Forelimb muscle (tissue), 1 donor: ENCODE data around the gene CADPS2. TPM values are rescaled to one million over a fixed set of nuclear protein-coding genes. Genes with fewer than 3 reads are reported as not detected.
"Not testable (repeated sequence)": the region's sequence is repeated elsewhere in the genome, so short reads cannot be mapped to it uniquely, and the experiment has no call there.

Source experiments
- DNase-seq: peaks from one replicate; pipeline ENCODE4 v3.0.0-alpha.2; 2013; ENCODE audit warnings: low read depth
- polyA plus RNA-seq: library from polyadenylated mRNA; unstranded; fragments of 120-200 nt; gene quantifications from one replicate; pipeline ENCODE4 v1.2.1, GENCODE V29; 2013; ENCODE audit not compliant: insufficient read length

CADPS2 gene
- polyA plus RNA-seq, 1 donor, result 3.9 TPM

DNA sequence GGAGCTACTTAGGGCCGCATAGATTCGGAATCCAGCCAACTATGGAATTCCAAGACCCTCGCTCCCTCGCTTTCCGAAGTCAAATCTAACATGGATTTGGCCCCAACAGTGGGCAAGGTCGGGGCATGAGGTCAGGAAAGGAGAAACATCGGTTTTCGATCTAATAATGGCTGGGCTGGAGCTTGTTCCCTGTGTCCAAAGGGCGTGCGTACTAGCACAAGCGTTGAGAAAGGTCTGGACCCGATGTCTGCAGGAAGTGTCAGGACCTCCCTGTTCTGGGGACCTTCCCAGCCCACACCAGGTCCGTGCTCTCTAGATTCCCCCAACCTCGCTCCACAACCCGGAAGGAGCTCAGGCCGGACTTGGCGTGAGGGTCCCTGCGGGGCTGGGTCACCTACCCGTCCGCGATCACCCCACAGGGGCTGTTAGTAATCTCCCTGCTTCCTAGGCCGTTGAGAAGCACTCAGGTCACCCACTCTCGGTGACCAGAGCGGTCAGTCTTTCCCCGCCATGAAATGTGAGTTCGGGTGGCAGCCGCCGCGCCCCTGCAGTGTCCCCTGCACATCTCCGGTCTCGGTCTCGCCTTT, 586.5 kb downstream of the CADPS2 start:
- DNase-seq, result no peak

GRCh38 chr7:122298618-122299017, 587.6 kb downstream of the CADPS2 start:
- DNase-seq, result no peak

GRCh38 chr7:122298131-122298530, 588.1 kb downstream of the CADPS2 start:
- no peak for DNase-seq

- DNase-seq, result no peak
These were observed 595.1 kb downstream of the CADPS2 start for GRCh38 chr7:122291189-122291588.

- no peak for DNase-seq
These were observed 595.8 kb downstream of the CADPS2 start for GRCh38 chr7:122290476-122290875.

- DNase-seq, result no peak
These were observed 596.8 kb downstream of the CADPS2 start for GRCh38 chr7:122289426-122289825.

GRCh38 chr7:122284608-122285007, 601.7 kb downstream of the CADPS2 start:
- DNase-seq, result not testable (repeated sequence)

DNA sequence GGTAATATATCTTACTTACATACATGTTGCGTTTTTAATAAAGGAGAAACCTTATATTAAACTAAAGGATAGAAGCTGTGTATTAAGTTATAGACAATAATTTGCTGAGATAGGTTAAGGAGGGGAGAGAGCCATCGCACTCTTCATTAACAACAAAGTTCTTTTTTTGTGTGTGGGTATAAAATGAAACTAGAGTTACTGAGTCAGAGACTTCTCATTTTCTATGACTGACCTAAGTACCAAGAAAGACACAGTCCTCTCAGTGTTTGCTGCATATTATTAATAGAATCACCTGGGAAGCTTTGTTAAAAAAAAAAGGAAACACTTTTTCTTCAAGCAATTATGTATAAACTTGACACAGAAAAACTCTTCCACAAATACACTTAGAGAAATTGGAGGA, 613.1 kb downstream of the CADPS2 start:
- no peak for DNase-seq

- no peak for DNase-seq
These were observed 617.0 kb downstream of the CADPS2 start for GRCh38 chr7:122269241-122269640.

Other genes starting within 250 kb of the CADPS2 start
- not detected for gene RNF133, start 187.3 kb downstream of the CADPS2 start, polyA plus RNA-seq
- gene RNF148, start 183.5 kb downstream of the CADPS2 start, polyA plus RNA-seq, result not detected
- not detected for gene TAS2R16, start 109.2 kb upstream of the CADPS2 start, polyA plus RNA-seq